ENCODE measurements around the gene COPB1.

The COPB1 gene

DNA sequence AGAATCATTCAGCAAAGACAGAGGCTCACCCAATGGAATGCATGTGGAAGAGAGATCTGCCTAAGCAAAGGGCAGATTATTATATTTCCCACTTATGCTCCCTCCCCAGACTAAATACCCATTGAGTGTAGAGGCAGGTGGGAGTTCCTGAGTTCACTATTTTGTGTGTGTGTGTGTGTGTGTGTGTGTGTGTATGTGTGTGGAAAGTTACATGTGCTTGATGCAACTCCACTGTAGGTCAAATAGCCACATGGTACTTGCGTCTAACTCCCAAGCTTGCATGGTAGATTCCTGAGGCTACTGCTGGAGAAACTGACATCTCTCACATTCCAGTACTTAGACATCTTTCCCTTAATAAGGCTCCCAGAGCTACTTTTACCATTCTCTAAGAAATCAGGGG lies 3.4 kb upstream of the COPB1 start:
- no peak for DNase-seq

DNA sequence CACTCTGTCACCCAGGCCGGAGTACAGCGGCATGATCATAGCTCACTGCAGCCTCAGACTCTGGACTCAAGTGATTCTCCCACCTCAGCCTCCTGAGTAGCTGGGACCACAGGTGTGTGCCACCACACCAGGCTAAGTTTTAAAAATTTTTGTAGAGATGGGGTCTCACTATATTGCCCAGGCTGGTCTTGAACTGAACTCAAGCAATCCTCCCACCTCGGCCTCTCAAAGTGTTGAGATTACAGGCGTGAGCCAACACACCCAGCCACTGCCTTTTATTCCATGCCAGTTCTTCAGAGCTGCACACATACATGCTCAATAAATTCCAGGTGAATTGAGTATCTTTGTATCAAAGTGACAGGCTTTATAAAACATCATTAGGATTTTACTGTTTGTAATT lies 2.4 kb upstream of the COPB1 start:
- no peak for DNase-seq

DNA sequence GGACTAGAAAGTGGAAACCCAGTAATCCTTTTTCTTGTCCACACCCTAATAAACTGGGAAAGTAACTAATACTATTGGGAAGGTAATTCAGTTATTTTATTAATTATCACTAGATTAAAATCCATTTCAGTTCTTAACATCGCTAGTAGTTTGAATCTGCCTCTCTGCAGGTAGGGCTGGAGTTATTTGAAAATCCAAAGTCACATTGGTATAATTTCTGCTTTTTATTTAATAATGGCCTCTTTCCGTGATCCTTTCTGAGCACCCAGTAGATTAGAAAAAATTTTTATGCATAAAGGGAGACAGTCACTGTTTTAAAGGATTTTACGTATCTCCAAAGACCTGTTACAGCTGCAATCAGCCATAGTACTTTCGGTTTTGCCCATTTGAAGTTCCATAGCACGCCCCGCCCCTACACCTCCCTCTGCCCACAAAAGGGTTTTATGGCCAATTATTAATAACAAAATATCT lies 605 bp upstream of the COPB1 start:
- peak; percentile 59 for DNase-seq

DNA sequence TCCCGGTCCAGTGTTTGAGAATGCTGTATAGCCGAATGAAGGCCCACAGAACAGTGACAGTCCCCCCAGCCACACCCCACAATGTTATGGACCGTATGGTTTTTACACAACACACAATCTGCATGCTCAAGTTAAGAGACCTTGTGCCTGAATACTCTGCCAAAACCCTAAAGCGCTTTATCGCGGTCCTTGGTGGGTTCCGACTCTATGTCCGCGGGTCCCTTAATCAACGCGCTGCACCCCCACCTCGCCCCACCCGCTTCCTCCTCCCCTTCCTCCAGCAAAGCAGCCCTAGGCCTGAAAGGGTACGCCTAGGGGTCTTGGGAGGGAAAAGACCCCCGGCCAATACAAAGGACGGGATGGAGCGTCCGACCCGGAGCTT lies 442 bp downstream of the COPB1 start:
- no peak for DNase-seq

DNA sequence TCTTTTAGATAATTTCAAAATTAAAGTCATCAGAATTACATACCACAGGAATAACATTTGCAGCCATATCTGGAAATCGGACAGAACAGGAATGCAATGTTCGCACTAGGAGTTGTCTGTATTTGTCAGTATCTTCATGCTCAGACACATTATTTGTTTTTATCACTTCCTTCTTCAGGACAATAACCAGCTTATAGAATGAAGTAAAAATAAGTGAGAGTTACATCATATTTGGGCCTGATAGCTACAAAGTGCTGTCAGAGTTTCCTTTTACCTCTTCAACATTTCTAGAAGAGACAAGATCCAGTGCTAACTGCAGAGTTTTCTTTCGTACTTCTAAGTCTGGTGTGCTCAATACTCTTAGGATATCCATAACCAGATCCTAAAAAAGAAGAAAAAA lies 18.9 kb downstream of the COPB1 start:
- no peak for DNase-seq

DNA sequence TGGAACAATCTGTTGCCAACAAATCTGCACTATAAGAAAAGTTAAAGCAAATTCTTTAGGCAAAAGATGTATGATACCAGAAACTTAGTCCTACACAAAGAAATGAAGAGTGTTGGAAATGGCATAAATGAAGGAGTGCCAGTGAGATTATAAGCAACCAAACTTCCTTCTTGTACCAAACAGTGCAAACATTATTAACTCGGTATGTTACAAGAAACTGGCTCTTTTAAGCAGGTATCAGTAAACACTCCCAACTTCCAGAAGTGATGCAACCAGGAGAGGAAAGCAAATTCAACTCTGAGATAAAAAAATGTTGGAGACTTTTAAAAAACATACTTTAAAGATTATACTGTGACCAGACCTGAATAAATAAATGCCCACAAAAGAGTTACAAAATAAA lies 28.5 kb downstream of the COPB1 start:
- DNase-seq = no peak

DNA sequence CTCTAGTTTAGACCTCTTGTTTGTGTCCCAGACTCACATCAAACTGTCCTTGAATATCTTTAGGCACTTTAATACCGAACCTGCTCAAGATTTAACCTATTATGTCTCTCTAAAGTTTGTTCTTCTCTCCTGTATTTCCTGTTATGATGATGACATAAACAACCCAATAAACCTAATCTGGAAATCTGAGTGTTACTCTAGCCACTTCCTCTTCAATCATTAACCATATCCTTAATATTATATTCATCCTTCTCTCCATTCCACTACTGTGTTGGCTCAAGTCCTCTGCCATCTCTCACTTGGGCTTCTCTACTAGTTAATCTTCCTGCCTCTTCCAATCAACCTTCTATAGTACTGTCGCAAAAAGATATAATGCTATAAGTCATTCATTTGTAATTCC lies 36.0 kb downstream of the COPB1 start:
- DNase-seq = no peak

DNA sequence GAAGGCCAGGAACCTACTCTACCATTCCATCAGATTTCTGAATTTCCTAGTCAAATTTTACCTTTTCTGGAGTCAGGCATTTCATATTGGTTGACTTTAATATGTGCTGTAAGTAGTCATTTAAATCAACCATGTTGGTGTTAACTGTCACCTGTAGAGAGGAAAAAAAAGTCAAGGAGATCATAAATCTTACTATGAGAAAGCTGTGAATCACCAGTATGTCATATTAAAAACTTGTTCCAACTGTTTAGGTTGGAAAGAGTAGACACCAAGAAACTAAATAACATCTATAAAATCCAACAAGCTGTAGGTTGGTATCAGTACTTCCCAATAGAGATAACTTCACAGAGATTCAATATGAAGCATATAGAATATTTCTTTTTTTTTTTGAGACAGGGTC lies 39.5 kb downstream of the COPB1 start:
- DNase-seq = no peak

DNA sequence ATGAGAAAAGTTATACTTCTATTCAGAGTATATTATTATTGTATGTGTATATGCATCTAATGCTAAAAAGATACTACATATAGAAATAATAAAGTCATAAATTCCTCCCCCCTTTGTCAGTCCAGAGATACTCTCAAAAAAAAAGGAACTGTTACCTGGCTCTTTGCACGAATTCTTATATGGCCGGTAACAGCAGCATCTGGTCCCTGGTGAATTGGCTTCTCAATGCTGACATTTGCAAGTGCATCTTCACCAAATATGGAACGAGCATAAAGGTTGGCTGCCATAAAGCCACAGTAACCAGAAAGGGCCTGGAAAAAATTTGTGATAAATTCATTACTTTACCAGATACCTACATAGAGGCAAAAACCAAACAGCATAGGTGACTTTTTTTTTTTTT lies 41.2 kb downstream of the COPB1 start:
- no peak for DNase-seq

DNA sequence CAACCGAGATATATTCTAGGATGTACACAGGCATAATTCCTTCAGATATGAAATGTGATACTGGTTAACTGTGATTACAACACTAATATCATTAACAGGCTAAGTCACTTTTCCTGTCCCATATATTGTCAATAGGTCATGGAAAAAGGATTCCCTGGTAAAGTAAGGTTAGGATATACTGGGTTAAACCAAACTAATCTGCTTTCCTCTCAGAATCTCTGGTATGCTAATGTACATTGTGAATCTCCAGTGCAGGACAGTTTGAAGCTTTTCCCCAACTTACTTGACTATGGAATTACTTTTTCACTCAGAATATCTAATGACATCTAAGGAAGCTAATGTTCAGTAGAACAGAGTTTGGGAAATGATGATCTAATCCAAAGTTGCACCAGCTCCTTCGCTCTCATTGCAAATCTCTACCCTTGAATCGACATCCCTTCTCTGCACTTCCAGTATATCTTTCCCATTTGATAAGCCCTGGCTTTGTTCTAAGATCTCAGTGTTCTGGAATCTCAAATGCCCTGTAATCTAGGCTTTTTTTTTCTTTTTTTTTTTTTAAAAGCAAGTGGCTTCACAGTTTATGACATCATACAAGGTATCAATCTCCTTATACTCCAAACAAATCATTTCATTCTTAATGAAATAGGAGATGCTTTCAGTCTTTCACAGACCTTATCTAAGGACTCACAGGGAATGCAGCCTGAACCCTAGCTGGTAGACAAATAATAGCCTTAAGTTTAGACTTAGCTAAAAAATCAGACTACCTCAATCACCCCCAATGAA lies 43.8 kb downstream of the COPB1 start:
- DNase-seq = no peak

DNA sequence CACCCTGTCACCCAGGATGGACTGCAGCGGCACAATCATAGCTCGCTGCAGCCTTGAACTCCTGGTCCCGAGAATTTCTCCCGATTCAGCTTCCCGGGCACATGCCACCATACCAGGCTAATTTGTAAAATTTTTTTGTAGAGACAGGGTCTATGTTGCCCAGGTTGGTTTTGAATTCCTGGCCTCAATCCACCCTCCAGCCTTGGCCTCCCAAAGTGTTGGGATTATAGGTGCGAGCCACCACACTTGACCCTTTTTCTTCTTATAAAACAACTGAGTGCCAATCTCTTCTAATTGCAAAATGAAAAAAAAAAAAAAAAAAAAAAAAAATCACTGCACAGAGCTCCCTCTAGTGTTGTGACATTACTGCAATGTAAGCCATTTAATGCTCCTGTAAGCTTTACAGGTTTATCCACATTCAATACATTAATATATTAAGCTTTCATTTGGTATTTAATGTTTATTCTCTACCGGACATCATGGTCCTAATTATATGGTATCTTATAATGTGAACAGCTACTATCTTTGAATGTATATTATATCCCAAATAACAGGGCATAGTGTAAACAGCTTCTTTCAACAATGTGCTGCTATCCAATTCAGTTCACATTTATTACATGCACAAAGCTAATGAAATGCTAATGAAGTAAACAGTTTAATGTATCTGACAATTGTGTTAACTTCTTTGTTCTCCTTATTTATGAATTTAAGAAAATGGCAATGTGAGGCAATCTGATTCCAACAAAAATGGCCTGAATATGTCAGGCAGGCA lies 44.6 kb downstream of the COPB1 start:
- DNase-seq = peak; percentile 47

DNA sequence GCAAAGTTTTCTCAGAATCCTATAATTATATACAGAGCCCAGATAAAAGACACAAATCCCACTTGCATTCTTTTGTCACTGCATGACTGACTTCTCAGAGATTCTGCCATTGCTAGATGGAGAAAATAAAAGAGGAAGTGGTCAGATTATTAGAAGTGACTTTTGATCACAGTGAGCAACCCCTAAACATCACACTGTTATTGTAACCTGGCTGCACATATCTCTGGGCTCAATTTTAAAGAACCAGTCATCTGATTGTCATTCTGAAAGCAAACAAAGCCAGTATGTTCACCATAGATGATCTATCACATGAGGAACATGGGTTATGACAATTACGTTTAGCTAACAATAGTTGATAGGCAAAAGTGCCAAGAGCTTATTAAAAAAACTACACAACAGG lies 47.8 kb downstream of the COPB1 start:
- DNase-seq = peak; percentile 13

DNA sequence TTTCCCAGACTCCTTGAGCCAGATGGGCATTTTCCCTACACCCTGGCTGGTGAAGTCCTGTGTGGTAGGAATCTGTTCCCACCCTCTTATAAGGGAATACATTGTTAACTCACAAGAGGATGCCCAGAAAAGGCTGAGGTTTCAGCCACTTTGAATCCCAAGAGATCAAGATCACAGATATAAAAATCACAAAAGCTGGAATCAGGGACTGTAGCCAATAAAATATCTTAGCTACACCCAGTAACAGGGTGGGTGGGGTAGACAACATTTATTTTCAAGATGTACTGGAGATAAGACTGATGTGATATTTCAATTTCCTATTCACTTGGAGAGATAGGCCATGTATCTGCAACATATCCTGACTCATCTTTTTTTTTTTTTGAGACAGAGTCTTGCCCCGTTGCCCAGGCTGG lies 50.3 kb downstream of the COPB1 start:
- DNase-seq = no peak

DNA sequence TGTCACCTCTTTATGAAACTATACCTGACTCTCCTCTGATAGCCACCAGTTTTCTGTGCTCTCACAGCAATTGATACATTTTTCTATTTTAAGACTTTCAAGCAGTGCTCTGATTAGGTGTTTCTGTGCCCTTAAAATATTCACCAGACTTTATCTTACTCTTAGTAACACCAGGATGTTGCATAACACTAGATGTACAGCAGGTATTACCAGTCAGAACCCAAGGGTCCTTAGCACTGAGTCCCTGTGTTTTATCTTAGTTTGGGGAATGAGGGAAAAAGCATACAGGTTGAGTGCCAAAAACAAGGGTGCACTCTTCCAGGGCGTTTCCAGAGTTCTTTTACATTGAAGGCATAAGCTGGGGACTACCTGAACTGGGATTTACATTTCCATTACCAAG lies 51.4 kb downstream of the COPB1 start:
- no peak for DNase-seq

DNA sequence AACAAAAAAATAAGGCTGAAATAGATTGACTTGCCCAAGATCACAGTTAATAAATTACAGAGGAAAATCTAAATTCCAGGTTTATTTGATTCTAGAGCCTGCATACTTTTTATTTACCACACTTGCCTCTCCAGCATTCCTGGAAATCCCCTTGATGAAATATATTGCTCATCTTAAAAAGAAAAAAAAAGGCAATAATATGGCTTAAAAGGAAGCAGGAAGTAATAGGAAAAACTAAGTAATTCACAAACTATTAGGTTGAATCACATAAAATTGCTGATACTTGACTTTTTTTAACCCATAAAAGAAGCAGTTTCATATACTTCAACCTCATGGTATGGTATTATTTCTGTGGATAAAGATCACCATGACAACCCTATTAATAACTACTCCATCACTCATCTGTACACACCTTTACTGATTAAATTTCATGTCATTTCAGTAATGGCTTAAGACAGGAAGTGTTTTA lies 52.9 kb downstream of the COPB1 start:
- DNase-seq = peak; percentile 55

DNA sequence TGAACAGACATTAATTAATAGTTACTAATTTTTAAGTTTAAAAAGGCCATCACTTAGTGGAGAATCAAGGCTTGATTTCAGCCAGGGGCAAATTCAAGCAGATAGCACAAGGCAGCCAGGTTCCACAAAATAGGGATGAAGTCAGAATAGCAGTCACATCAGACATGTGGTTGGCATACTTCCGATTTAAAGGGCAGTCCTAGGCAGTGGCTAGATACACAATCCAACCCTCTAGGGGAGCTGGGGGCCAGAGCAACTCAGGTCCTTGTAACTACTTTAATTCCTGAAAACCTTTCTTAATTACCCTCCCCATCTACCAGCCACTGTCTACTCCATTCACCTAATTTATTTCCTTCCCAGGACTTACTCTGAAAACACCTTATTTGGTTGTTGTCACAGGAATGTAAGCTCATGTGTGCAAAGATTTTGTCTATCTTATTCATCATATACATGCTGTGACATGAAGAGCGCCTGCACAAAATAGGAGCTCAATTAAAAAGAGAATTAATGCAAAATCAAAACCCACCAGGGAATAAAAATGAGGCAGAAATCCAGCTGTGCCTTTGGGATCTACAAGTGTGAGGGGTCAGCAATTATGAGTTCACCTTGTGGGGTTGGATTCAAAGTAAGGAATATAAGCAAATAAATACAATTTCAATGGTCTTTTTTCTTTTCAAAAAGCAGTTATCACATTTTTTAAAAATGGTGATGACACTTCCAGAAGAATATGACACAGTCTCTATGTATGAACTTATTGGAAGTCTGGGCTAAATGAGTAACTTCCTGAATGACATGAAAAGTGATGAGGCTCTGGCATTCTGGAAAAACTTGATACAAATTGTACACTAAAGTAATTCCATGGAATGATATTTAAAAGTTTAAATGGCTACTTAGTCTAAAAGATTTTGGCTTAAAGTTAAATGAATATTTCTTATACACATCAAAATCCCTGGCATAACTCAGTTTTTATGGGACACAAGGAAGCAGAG lies 53.8 kb downstream of the COPB1 start:
- DNase-seq = peak; percentile 66

DNA sequence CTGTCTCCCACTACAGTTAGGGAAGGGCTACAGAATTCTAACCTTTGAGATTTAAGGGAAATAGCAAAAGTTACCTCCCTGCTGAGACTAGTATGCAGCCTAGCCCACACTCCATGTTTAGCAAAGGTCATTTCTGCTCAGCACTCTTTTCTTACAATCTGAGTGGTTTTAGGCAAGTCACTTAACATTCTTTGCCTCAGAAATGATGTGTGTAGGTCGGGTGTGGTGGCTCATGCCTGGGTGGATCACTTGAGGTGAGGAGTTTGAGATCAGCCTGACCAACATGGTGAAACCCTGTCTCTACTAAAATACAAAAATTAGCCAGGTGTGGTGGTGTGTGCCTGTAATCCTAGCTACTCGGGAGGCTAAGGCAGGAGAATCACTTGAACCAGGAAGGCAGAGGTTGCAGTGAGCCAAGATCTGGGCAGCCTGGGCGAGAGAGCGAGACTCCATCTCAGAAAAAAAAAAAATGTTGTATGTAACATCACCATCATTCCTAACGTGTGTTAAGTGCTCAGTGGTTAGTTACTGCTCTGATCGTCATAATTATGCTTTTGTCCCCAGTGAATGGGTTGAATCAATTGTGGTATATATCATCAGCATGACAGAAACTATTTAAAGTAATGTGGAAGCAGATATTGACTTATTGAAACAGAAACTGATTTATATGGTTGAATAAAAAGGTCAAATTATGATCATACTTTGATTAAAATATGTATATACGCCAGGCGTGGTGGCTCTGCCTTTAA lies 55.0 kb downstream of the COPB1 start:
- DNase-seq = no peak

DNA sequence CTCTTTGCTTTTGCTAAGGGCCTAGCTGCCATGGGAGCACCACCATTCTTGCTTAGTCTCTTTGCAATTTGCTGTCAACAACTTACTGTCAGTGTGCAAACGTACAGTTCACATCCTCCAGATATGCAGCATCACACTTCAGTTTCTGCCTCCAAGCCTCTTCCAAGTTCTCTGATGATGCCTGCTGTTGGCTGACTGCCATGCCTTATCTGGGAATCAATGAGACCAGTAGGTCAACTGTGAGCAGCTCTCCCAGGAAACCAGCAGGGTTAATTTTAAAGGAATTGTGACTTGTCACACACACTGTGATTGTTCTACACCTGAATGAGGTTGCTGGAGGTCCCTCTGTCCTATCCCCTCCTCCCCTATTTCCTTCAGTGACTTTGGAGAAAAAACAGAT lies 56.0 kb downstream of the COPB1 start:
- no peak for DNase-seq

DNA sequence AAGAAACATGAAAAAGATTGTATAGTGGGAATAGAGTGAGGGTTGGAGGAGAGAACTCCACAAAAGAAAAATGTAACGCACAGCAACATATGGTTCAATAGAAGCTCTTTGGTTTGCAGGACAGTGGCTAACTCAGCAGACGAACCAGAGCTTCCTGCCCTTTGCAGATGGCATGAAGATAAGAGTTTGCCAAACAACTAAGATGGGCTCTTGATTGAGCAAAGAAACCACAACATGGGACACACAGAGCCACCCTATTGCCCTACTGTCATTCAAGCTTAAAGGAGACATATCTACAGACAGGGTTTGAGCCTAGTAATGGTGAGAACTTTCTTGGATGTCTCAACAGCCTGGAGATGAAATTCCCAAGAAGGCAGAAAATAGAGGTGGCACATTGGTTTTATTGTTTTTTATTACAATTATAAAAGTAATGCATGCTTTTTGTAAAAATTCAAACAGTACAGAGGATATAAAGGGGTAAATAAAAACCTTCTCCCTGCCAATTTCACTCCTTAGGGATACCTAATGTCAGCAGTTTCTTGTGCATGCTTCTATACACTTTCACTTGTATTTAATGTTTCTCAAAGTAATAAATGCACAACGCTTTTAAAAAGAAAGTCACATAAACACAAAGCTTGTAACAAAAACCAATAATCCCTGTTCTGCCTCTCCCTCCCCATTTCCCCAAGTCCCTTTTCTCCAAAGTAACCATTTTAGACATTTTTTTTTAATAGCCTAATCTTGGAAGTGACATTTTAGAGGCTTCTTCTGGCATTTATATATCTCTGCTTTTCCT lies 63.7 kb downstream of the COPB1 start:
- no peak for DNase-seq

DNA sequence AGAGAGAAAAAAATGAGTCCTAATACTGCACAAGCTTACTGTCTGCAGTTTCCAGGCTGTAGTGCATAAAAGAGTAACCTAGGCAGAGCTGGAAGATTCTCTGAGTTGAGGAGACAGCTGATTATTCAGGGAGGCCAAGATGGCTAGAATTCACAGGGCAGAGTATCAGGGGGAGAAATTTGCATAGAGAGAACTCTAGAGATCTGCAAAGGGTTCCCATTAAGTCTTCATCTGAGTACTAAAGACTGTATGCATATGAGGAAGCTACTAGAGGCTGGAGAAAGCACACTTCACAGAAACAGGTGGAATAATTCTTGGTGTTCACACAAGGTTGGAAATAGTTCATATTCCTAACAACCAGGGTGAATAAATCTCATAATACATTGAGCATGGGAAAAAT lies 74.0 kb downstream of the COPB1 start:
- DNase-seq = no peak

DNA sequence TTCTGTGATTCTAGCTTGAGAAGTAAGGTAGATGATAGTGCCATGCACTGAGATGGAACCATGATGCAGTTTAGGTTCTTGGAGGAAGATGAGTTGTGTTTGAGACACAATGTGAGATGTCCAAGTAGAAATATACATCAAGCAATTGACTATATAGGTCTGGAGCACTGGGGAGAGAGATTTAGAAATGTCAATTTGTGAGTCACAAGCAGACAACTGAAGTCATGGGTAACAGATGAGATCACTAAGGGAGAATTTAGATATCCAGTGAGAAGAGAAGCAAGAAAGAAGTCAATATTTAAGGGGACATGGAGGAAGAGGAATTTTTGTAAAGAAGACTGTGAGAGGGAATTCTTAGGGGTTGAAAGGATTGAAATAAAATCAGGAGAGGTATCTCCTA lies 75.5 kb downstream of the COPB1 start:
- peak; percentile 83 for DNase-seq
